Left colon (tissue), 2 donors: ENCODE data around the gene MUC12. TPM values are rescaled to one million over a fixed set of nuclear protein-coding genes. Genes with fewer than 3 reads are reported as not detected.
"Not testable (repeated sequence)": the region's sequence is repeated elsewhere in the genome, so short reads cannot be mapped to it uniquely, and the experiment has no call there.

Experiments used
- ATAC-seq: fragments of 200-7000 bp; cut with Tn5 transposase; one replicate; pipeline ENCODE4 v1.9.1; 2020; ENCODE audit warnings: mild to moderate bottlenecking, moderate library complexity
- DNase-seq, 2 donors: peaks; one replicate each; pipeline ENCODE4 v3.0.0-alpha.2; 2020
- intact Hi-C, 2 donors: fragments of 100-400 bp; cut with DNase I in 1 of 2; cut with micrococcal nuclease in 1 of 2; formaldehyde crosslinking; loops; one replicate each; pipeline versions ENCODE4 v1.11.2 to v1.14.0; 2022; cut with DNase I, micrococcal nuclease
- total RNA-seq, 2 donors: library from RNA; stranded (reverse); fragmentation: NEBNext Ultra II Directional; extraction: Animal tissue kit (Norgen Biotek cat#: 25700); gene quantifications; one replicate each; pipeline ENCODE4 v1.2.1, GENCODE V29; 2021
- donor health status: DM: no; HTN: no; CAD: no.
- donor health status: DM: yes; HTN: yes; CAD: no.

Gene MUC12
- total RNA-seq, 2 donors from 2014 or later, result 428 to 2,027 TPM

GRCh38 chr7:100983451-100984187 lies 14.3 kb downstream of the MUC12 start:
- DNase-seq (peak in 1 of 2 donors; percentile 73), ATAC-seq (peak; percentile 86)
- intact Hi-C loops, result no loop called here

- ATAC-seq (peak; percentile 62), DNase-seq (peak in 1 of 2 donors; percentile 39)
- intact Hi-C loops, result not testable (repeated sequence)
Observed at GRCh38 chr7:100984241-100984918, 15.0 kb downstream of the MUC12 start.

- peak in 1 of 2 donors; percentile 20 for DNase-seq
- intact Hi-C loops, ATAC-seq: not testable (repeated sequence)
Observed at GRCh38 chr7:100985033-100985797, 15.8 kb downstream of the MUC12 start.

GRCh38 chr7:100991631-100992030 lies 22.3 kb downstream of the MUC12 start:
- intact Hi-C loops, result no loop called here
- DNase-seq, result no peak
- ATAC-seq, result no peak

- ATAC-seq, DNase-seq, intact Hi-C loops: not testable (repeated sequence)
Observed at GRCh38 chr7:100992280-100992679, 22.9 kb downstream of the MUC12 start.

GRCh38 chr7:100994671-100995070 lies 25.3 kb downstream of the MUC12 start:
- DNase-seq, intact Hi-C loops: not testable (repeated sequence)
- peak; percentile 33 for ATAC-seq

- DNase-seq, intact Hi-C loops: not testable (repeated sequence)
- ATAC-seq, result peak; percentile 31
Observed at GRCh38 chr7:100998530-100998929, 29.2 kb downstream of the MUC12 start.

GRCh38 chr7:100999334-100999733 lies 30.0 kb downstream of the MUC12 start:
- ATAC-seq, result peak; percentile 42
- intact Hi-C loops, DNase-seq: not testable (repeated sequence)

- intact Hi-C loops, DNase-seq: not testable (repeated sequence)
- ATAC-seq, result peak; percentile 16
Observed at GRCh38 chr7:101000025-101000424, 30.7 kb downstream of the MUC12 start.

- ATAC-seq, intact Hi-C loops, DNase-seq: not testable (repeated sequence)
Observed at GRCh38 chr7:101002333-101002732, 33.0 kb downstream of the MUC12 start.

GRCh38 chr7:101007361-101007760 lies 38.0 kb downstream of the MUC12 start:
- DNase-seq, intact Hi-C loops, ATAC-seq: not testable (repeated sequence)

GRCh38 chr7:101009629-101010028 lies 40.3 kb downstream of the MUC12 start:
- DNase-seq (no peak), ATAC-seq (no peak)
- intact Hi-C loops, result no loop called here

GRCh38 chr7:101012931-101013330 lies 43.6 kb downstream of the MUC12 start:
- intact Hi-C loops, result no loop called here
- ATAC-seq, result no peak
- DNase-seq, result no peak

GRCh38 chr7:101015626-101016025 lies 46.3 kb downstream of the MUC12 start:
- ATAC-seq (no peak), DNase-seq (no peak)
- intact Hi-C loops, result no loop called here

GRCh38 chr7:101017064-101017777 lies 47.9 kb downstream of the MUC12 start:
- peak; percentile 59 for ATAC-seq
- peak; percentile 64 to 73 for DNase-seq
- intact Hi-C loops, result no loop called here

- no peak for DNase-seq
- no peak for ATAC-seq
- intact Hi-C loops, result no loop called here
Observed at GRCh38 chr7:101018271-101019167, 49.2 kb downstream of the MUC12 start.

- intact Hi-C loops, result no loop called here
- no peak for DNase-seq
Observed at GRCh38 chr7:101020444-101020843, 51.1 kb downstream of the MUC12 start.

GRCh38 chr7:101021703-101022102 lies 52.3 kb downstream of the MUC12 start:
- ATAC-seq (peak; percentile 84), DNase-seq (peak; percentile 57 to 78)
- intact Hi-C loops, result no loop called here

More at GRCh38 chr7:101020444-101020843, 51.1 kb downstream of the MUC12 start:
- no peak for ATAC-seq
